NCI-H526 treated with DMSO at 0.1 percent for 48 hours (cell line): ENCODE data around the gene SP4.

Experiments
- DNase-seq: peaks from one replicate; lab custom pipeline; 2025; lab: John Stamatoyannopoulos, UW

Gene SP4

GRCh38 chr7:21443149-21443841 is 15.4 kb downstream of the SP4 start:
- no peak for DNase-seq

- no peak for DNase-seq
Observed at GRCh38 chr7:21448974-21449373, 21.1 kb downstream of the SP4 start.

- DNase-seq = no peak
Observed at GRCh38 chr7:21450076-21450475, 22.2 kb downstream of the SP4 start.

- no peak for DNase-seq
Observed at GRCh38 chr7:21450941-21451340, 23.1 kb downstream of the SP4 start.

GRCh38 chr7:21454182-21454581 is 26.3 kb downstream of the SP4 start:
- no peak for DNase-seq

- DNase-seq = no peak
Observed at GRCh38 chr7:21454906-21455305, 27.0 kb downstream of the SP4 start.

- no peak for DNase-seq
Observed at GRCh38 chr7:21461282-21461681, 33.4 kb downstream of the SP4 start.

GRCh38 chr7:21462081-21462480 is 34.2 kb downstream of the SP4 start:
- DNase-seq = no peak

- DNase-seq = no peak
Observed at GRCh38 chr7:21463524-21463923, 35.6 kb downstream of the SP4 start.

GRCh38 chr7:21468969-21469368 is 41.1 kb downstream of the SP4 start:
- no peak for DNase-seq

- no peak for DNase-seq
Observed at GRCh38 chr7:21469894-21470293, 42.0 kb downstream of the SP4 start.

- DNase-seq = no peak
Observed at GRCh38 chr7:21472029-21472428, 44.1 kb downstream of the SP4 start.

- no peak for DNase-seq
Observed at GRCh38 chr7:21476429-21476828, 48.5 kb downstream of the SP4 start.

- DNase-seq = no peak
Observed at GRCh38 chr7:21480693-21481403, 53.0 kb downstream of the SP4 start.

GRCh38 chr7:21486511-21486910 is 58.6 kb downstream of the SP4 start:
- DNase-seq = no peak

- no peak for DNase-seq
Observed at GRCh38 chr7:21495731-21496130, 67.8 kb downstream of the SP4 start.

GRCh38 chr7:21497072-21497471 is 69.2 kb downstream of the SP4 start:
- no peak for DNase-seq

GRCh38 chr7:21500117-21500832 is 72.4 kb downstream of the SP4 start:
- no peak for DNase-seq

GRCh38 chr7:21504021-21504420 is 76.1 kb downstream of the SP4 start:
- DNase-seq = peak; percentile 83

GRCh38 chr7:21507627-21508343 is 79.9 kb downstream of the SP4 start:
- DNase-seq = no peak

- DNase-seq = no peak
Observed at GRCh38 chr7:21508538-21508937, 80.7 kb downstream of the SP4 start.

GRCh38 chr7:21514062-21514461 is 86.2 kb downstream of the SP4 start:
- no peak for DNase-seq
